ENCODE measurements around the gene SLC7A7. TPM values are rescaled to one million over a fixed set of nuclear protein-coding genes. Genes with fewer than 3 reads are reported as not detected.

Gene SLC7A7
- total and polyA plus RNA-seq, 7 donors: 0.93 to 2.6 (median 1.8) TPM

GRCh38 chr14:22803687-22803974 is 11.6 kb downstream of the SLC7A7 start:
- ATAC-seq (no peak), DNase-seq (no peak)
- intact Hi-C loops (cut with DNase I): no loop called here
- no peaks in the 10 kb centered on the region for H3K9me3 ChIP-seq
- TF ChIP-seq, protein P1, sequence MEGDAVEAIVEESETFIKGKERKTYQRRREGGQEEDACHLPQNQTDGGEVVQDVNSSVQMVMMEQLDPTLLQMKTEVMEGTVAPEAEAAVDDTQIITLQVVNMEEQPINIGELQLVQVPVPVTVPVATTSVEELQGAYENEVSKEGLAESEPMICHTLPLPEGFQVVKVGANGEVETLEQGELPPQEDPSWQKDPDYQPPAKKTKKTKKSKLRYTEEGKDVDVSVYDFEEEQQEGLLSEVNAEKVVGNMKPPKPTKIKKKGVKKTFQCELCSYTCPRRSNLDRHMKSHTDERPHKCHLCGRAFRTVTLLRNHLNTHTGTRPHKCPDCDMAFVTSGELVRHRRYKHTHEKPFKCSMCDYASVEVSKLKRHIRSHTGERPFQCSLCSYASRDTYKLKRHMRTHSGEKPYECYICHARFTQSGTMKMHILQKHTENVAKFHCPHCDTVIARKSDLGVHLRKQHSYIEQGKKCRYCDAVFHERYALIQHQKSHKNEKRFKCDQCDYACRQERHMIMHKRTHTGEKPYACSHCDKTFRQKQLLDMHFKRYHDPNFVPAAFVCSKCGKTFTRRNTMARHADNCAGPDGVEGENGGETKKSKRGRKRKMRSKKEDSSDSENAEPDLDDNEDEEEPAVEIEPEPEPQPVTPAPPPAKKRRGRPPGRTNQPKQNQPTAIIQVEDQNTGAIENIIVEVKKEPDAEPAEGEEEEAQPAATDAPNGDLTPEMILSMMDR (IDR thresholded peaks at IDR 0.05): no peak
- WGBS, 3 donors: 84 to 90% (median 87%) methylated on average over 3 of the region's 3 CpGs
- H3K27me3 ChIP-seq (ENCODE audit: insufficient read depth in 3 of 3, low read length in 2 of 3): peaks cover 0 to 11% (median 0%) of the 10 kb centered on the region in 3 donors
- no peaks in the 10 kb centered on the region for H3K4me1 ChIP-seq
- no peaks in the 10 kb centered on the region for H3K36me3 ChIP-seq (ENCODE audit: insufficient read depth in 1 of 2, low read depth in 1 of 2)
- no peak overlapping the region for H3K27ac ChIP-seq
- no peak overlapping the region for H3K4me3 ChIP-seq

DNA sequence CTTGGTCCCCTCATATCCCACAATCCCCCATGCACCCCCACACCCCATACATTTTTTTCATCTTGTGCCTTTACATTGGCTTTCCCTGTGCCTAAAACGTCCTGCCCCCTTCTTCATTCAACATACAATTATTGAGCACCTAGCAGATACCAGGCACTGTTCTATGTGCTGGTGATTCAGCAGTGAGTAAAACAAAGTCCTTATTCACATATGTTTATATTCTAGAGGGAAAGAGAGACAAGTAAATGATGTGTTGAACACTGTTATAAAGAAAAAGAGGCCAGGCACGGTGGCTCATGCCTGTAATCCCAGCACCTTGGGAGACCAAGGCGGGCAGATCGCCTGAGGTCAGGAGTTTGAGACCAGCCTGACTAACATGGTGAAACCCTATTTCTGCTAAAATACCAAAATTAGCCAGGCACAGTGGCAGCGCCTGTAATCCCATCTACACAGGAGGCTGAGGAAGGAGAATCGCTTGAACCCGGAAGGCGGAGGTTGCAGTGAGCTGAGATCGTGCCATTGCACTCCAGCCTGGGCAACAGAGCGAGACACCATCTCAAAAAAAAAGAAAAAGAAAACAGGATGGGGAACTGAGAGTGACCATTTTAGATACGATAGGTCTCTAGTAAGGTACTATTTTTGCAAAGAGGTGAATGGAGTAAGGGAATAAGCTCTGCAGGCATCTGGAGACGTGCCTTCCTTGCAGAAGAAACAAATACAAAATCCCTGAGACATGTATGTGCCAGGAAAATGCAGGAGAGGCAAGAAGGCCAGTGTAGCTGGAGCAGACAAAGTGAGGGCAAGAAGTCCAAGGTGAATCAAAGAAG is 12.2 kb downstream of the SLC7A7 start:
- TF ChIP-seq, protein P1 (IDR thresholded peaks at IDR 0.05): no peak
- no peak overlapping the region for H3K27ac ChIP-seq
- H3K36me3 ChIP-seq (ENCODE audit: insufficient read depth in 1 of 2, low read depth in 1 of 2): no peaks in the 10 kb centered on the region
- H3K9me3 ChIP-seq: no peaks in the 10 kb centered on the region
- DNase-seq (no peak), ATAC-seq (no peak)
- H3K27me3 ChIP-seq (ENCODE audit: insufficient read depth in 3 of 3, low read length in 2 of 3): peaks cover 0 to 11% (median 0%) of the 10 kb centered on the region in 3 donors
- WGBS, 3 donors: 79 to 83% (median 82%) methylated on average over 12 of the region's 12 CpGs
- H3K4me3 ChIP-seq: no peak overlapping the region
- H3K4me1 ChIP-seq: no peaks in the 10 kb centered on the region
- intact Hi-C loops (cut with DNase I): no loop called here

DNA sequence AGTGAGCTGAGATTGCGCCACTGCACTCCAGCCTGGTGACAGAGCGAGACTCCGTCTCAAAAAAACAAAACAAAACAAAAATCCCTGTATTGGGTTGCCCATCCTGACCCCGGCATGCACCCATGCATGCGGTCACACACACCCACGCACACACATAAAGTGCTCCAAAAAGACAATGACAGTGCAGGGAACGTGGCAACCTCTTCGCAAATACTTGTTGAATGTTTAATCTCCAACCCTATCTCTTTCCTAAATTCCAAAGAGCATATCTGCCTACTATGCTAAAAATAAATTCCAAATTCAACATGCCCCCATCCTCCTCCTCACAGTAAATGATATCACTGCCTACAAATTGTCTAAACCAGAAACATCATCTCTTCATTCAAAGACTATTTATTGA is 13.5 kb downstream of the SLC7A7 start:
- 81 to 87% (median 87%) methylated on average over 8 of the region's 8 CpGs for WGBS, 3 donors
- Histone ChIP-seq H3K9me3 (no peaks in the 10 kb centered on the region), H3K27ac (no peak overlapping the region), H3K27me3 (ENCODE audit: insufficient read depth in 3 of 3, low read length in 2 of 3) (peaks cover 0 to 11% (median 2%) of the 10 kb centered on the region in 3 donors), H3K36me3 (ENCODE audit: insufficient read depth in 1 of 2, low read depth in 1 of 2) (no peaks in the 10 kb centered on the region), H3K4me1 (no peaks in the 10 kb centered on the region), H3K4me3 (no peak overlapping the region)
- ATAC-seq (no peak), DNase-seq (no peak)
- TF ChIP-seq, protein P1 (IDR thresholded peaks at IDR 0.05): no peak
- intact Hi-C loops (cut with DNase I): no loop called here

DNA sequence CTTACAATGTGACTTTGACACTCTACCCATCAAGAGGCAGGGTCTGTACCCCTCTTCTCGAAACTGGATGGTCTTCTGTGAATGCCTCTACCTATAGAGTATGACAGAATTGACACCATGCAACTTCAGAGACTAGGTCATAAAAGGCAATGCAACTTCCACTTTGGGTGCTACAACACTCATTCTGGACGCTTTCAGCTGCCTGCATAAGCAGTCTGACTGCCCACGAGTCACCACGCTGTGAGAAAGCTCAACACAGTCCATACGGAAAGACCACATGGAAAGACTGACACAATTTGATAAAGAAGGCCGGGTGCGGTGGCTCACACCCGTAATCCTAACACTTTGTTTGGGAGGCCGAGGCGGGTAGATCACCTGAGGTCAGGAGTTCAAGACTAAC is 14.9 kb downstream of the SLC7A7 start:
- WGBS, 3 donors: 82 to 92% (median 91%) methylated on average over 10 of the region's 10 CpGs
- Histone ChIP-seq H3K27ac (no peak overlapping the region), H3K4me3 (no peak overlapping the region), H3K36me3 (ENCODE audit: insufficient read depth in 1 of 2, low read depth in 1 of 2) (no peaks in the 10 kb centered on the region), H3K9me3 (no peaks in the 10 kb centered on the region), H3K27me3 (ENCODE audit: insufficient read depth in 3 of 3, low read length in 2 of 3) (peaks cover 0 to 11% (median 2%) of the 10 kb centered on the region in 3 donors), H3K4me1 (no peaks in the 10 kb centered on the region)
- ATAC-seq (no peak), DNase-seq (no peak)
- intact Hi-C loops (cut with DNase I): no loop called here
- TF ChIP-seq, protein P1 (IDR thresholded peaks at IDR 0.05): no peak

DNA sequence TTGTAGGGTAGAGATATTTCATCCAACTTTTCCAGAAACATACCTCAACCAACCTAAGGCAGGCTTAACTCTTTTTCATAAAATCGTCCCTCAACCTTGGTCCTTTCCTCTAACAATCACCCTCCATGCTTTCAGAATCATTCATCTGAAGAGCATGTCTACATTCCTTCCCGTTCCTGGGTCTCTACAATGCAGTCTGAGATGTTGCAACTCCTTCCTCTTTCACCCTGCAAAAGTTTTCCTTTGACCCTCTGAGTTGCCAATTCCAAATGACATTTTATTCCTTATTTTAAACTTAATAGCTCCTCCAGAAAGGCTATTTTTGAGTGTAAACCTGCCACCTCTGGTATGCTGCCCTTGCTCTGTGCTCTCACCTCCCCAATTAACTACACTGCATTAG is 16.7 kb downstream of the SLC7A7 start:
- TF ChIP-seq, protein P1 (IDR thresholded peaks at IDR 0.05): no peak
- Histone ChIP-seq H3K27me3 (ENCODE audit: insufficient read depth in 3 of 3, low read length in 2 of 3) (peaks cover 0 to 11% (median 2%) of the 10 kb centered on the region in 3 donors), H3K4me3 (no peak overlapping the region), H3K36me3 (ENCODE audit: insufficient read depth in 1 of 2, low read depth in 1 of 2) (no peaks in the 10 kb centered on the region), H3K27ac (no peak overlapping the region), H3K4me1 (no peaks in the 10 kb centered on the region), H3K9me3 (no peaks in the 10 kb centered on the region)
- no peak for DNase-seq
- WGBS, 3 donors: 61 to 67% (median 66%) methylated on average over 2 of the region's 2 CpGs
- ATAC-seq: no peak
- intact Hi-C loops (cut with DNase I): no loop called here

All from psoas muscle (tissue), 8 donors.